GM23338 (cell line): Measurements from ENCODE around the gene RELCH.

Source experiments
- CREB1 ChIP-seq: fragments of 250-450 bp; sonication (Bioruptor Pico); IDR thresholded peaks from 2 replicates; pipeline ENCODE4 v1.5.0; 2020; ENCODE audit warnings: low read depth, mild to moderate bottlenecking, moderate library complexity
- CTCF ChIP-seq, 2 experiments: fragments of 200-600 bp in 1 of 2; sonication (generic) in 1 of 2; conservative IDR thresholded peaks; 2 replicates each; pipeline versions ENCODE4 v1.5.1 to v1.6.1; 2016 to 2017; ENCODE audit warnings: antibody characterized with exemption in 2 of 2, low read depth in 2 of 2, mild to moderate bottlenecking in 2 of 2, moderate library complexity in 1 of 2
- EZH2 ChIP-seq: fragments of 200-600 bp; sonication (generic); IDR thresholded peaks from one replicate; pipeline ENCODE4 v1.8.0; 2017; ENCODE audit warnings: antibody characterized with exemption, mild to moderate bottlenecking, low read depth; ENCODE audit not compliant: unreplicated experiment
- JUNB ChIP-seq: IDR thresholded peaks from one replicate; pipeline ENCODE4 v1.6.1; 2016; ENCODE audit warnings: antibody characterized with exemption; ENCODE audit not compliant: unreplicated experiment
- POLR2AphosphoS5 ChIP-seq: IDR thresholded peaks from 2 replicates; pipeline ENCODE4 v1.6.1; 2016; ENCODE audit warnings: antibody characterized with exemption, low read depth
- REST ChIP-seq: IDR thresholded peaks from one replicate; pipeline ENCODE4 v1.6.1; 2018; ENCODE audit warnings: antibody characterized with exemption; ENCODE audit not compliant: unreplicated experiment
- STAT1 ChIP-seq: IDR thresholded peaks from one replicate; pipeline ENCODE4 v1.6.1; 2016; ENCODE audit warnings: antibody characterized with exemption; ENCODE audit not compliant: unreplicated experiment
- ZNF114 ChIP-seq: fragments of 250-450 bp; sonication (Bioruptor Pico); IDR thresholded peaks from 2 replicates; pipeline ENCODE4 v1.5.0; 2020; ENCODE audit warnings: mild to moderate bottlenecking, moderate library complexity

GRCh38 chr18:62172298-62172697, 14.8 kb upstream of the RELCH start:
- TF ChIP-seq EZH2 (no peak), CTCF (conservative IDR thresholded peaks at IDR 0.05; ENCODE audit: low read depth in 2 of 2) (no peak), REST (no peak), POLR2AphosphoS5 (no peak), CREB1 (CRISPR knock-in tag) (no peak), STAT1 (no peak), ZNF114 (no peak), JUNB (no peak)
